ENCODE results near the gene SFXN2. TPM values are rescaled to one million over a fixed set of nuclear protein-coding genes. Genes with fewer than 3 reads are reported as not detected.

Gene SFXN2
- total RNA-seq, 4 donors from 2014 or later: 1.2 to 4.0 (median 2.9) TPM

- no peak for DNase-seq (ENCODE audit: extremely low spot score)
- intact Hi-C loops (cut with DNase I): loop anchor here (2.0 kb wide), 1 partner anchor 21 kb away; no protein-coding TSS in a partner anchor
- Histone ChIP-seq H3K4me1 (peaks cover 80 to 100% (median 96%) of the 10 kb centered on the region in 4 donors), H3K9me3 (no peaks in the 10 kb centered on the region), H3K27ac (replicated peaks in 1 of 4) (peak overlapping the region; percentile 89 to 94 (median 92)), H3K36me3 (no peaks in the 10 kb centered on the region), H3K27me3 (no peaks in the 10 kb centered on the region), H3K4me3 (no peak overlapping the region)
- TF ChIP-seq POLR2AphosphoS5 (IDR thresholded peaks at IDR 0.05) (peak in 1 of 2 donors; percentile 44), EP300 (IDR thresholded peaks at IDR 0.05) (no peak)
- WGBS: 33% methylated on average over 3 of the region's 5 CpGs
These were observed 59.5 kb downstream of the SFXN2 start for GRCh38 chr10:102773986-102774385.

- no peaks in the 10 kb centered on the region for H3K36me3 ChIP-seq
- WGBS: 16% methylated on average over 16 of the region's 16 CpGs
- no peaks in the 10 kb centered on the region for H3K9me3 ChIP-seq
- TF ChIP-seq POLR2A (IDR thresholded peaks at IDR 0.05; ENCODE audit: low read depth): no peak
- peak; percentile 89 for TF ChIP-seq EP300 (IDR thresholded peaks at IDR 0.05)
- peak in 1 of 2 donors; percentile 81 for TF ChIP-seq POLR2AphosphoS5 (IDR thresholded peaks at IDR 0.05)
- TF ChIP-seq, protein P1, sequence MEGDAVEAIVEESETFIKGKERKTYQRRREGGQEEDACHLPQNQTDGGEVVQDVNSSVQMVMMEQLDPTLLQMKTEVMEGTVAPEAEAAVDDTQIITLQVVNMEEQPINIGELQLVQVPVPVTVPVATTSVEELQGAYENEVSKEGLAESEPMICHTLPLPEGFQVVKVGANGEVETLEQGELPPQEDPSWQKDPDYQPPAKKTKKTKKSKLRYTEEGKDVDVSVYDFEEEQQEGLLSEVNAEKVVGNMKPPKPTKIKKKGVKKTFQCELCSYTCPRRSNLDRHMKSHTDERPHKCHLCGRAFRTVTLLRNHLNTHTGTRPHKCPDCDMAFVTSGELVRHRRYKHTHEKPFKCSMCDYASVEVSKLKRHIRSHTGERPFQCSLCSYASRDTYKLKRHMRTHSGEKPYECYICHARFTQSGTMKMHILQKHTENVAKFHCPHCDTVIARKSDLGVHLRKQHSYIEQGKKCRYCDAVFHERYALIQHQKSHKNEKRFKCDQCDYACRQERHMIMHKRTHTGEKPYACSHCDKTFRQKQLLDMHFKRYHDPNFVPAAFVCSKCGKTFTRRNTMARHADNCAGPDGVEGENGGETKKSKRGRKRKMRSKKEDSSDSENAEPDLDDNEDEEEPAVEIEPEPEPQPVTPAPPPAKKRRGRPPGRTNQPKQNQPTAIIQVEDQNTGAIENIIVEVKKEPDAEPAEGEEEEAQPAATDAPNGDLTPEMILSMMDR (IDR thresholded peaks at IDR 0.05): no peak
- H3K27me3 ChIP-seq: no peaks in the 10 kb centered on the region
- H3K4me3 ChIP-seq: peak overlapping the region; percentile 42 to 56 (median 52)
- intact Hi-C loops (cut with DNase I): loop anchor here (2.0 kb wide), 1 partner anchor 23 kb away; no protein-coding TSS in a partner anchor
- DNase-seq (ENCODE audit: extremely low spot score): peak; percentile 93
- H3K4me1 ChIP-seq: peaks cover 84 to 100% (median 100%) of the 10 kb centered on the region in 4 donors
- peak overlapping the region; percentile 89 to 94 (median 92) for H3K27ac ChIP-seq (replicated peaks in 1 of 4)
These were observed 60.9 kb downstream of the SFXN2 start for GRCh38 chr10:102775201-102775934.

DNA sequence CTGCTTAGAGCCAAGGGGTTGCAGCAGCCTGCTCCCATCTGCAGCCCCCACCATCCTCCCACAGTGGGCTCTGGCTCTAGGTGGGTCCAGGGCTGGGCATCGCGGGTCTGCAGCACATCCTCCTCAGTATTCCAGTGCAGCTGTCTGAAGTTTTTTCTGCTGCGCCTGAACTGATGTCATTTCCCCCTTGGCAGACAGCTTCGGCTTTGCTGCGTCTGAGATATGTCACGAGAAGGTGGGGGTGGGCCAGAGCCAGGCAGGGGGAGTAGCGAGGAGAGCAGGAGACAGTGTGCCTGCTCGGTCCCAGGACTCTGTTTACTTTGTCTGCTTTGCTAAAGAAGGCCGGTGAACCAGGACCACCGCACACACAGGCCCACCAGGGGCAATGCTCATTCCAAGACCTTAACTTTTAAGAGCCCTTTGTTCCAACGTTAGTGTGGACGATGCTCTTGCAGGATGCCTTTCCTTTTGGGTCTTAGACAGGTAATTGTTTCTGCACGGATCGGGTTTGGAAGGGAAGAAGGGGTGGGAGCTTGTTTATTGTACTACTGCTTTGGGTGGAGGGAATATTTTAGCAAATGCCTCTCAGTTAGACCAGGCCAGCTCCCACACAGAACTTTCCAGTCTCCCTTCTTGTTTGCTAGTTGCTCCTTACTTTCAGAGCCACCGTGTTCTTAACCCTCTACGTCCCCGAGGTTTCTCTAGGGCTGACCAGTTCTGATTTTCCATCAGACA lies 61.7 kb downstream of the SFXN2 start:
- Histone ChIP-seq H3K27ac (replicated peaks in 1 of 4) (peak overlapping the region; percentile 89 to 94 (median 92)), H3K4me3 (peak overlapping the region; percentile 42 to 56 (median 52)), H3K27me3 (no peaks in the 10 kb centered on the region), H3K9me3 (no peaks in the 10 kb centered on the region), H3K36me3 (no peaks in the 10 kb centered on the region), H3K4me1 (peaks cover 84 to 100% (median 100%) of the 10 kb centered on the region in 4 donors)
- intact Hi-C loops (cut with DNase I): loop anchor here (2.0 kb wide), 1 partner anchor 23 kb away; no protein-coding TSS in a partner anchor
- DNase-seq (ENCODE audit: extremely low spot score): peak; percentile 96
- TF ChIP-seq, protein P1 (IDR thresholded peaks at IDR 0.05): no peak
- peak; percentile 44 for TF ChIP-seq EP300 (IDR thresholded peaks at IDR 0.05)
- peak in 1 of 2 donors; percentile 89 for TF ChIP-seq POLR2AphosphoS5 (IDR thresholded peaks at IDR 0.05)
- TF ChIP-seq POLR2A (IDR thresholded peaks at IDR 0.05; ENCODE audit: low read depth): peak; percentile 75
- WGBS: under 1% methylated on average over 15 of the region's 17 CpGs

GRCh38 chr10:102776779-102777456 lies 62.5 kb downstream of the SFXN2 start:
- TF ChIP-seq POLR2A (IDR thresholded peaks at IDR 0.05; ENCODE audit: low read depth): peak; percentile 59
- TF ChIP-seq POLR2AphosphoS5 (IDR thresholded peaks at IDR 0.05): peak in 1 of 2 donors; percentile 93
- TF ChIP-seq, protein P1 (IDR thresholded peaks at IDR 0.05): no peak
- TF ChIP-seq EP300 (IDR thresholded peaks at IDR 0.05): peak; percentile 84
- no peaks in the 10 kb centered on the region for H3K27me3 ChIP-seq
- peak overlapping the region; percentile 89 to 94 (median 92) for H3K27ac ChIP-seq (replicated peaks in 1 of 4)
- no peaks in the 10 kb centered on the region for H3K9me3 ChIP-seq
- H3K4me3 ChIP-seq: peak overlapping the region; percentile 42 to 56 (median 52)
- no peaks in the 10 kb centered on the region for H3K36me3 ChIP-seq
- peak; percentile 97 for DNase-seq (ENCODE audit: extremely low spot score)
- H3K4me1 ChIP-seq: peaks cover 90 to 100% (median 100%) of the 10 kb centered on the region in 4 donors
- WGBS: 5% methylated on average over 9 of the region's 9 CpGs
- intact Hi-C loops (cut with DNase I): no loop called here
